Heart left ventricle (tissue), 13 donors: ENCODE data around the gene PTPRE.

Experiments
- POLR2A ChIP-seq, 2 donors: fragments of 450-650 bp; IDR thresholded peaks; one replicate each; pipeline ENCODE4 v1.6.1; 2017; ENCODE audit warnings: antibody characterized with exemption in 2 of 2, mild to moderate bottlenecking in 2 of 2, moderate library complexity in 2 of 2
- TF ChIP-seq, protein P1 (sequence below), 12 donors: fragments of 200-600 bp; sonication (generic) in 4 of 12; IDR thresholded peaks; one replicate each; pipeline versions ENCODE4 v1.5.0 to v1.8.0; 2018 to 2022; ENCODE audit warnings: antibody characterized with exemption in 12 of 12, mild to moderate bottlenecking in 5 of 12
- donor health status: ischemic (EF 13 %, LVEDD 7.1; RV severe dilation, severe dysfunction).
- donor health status: DM: no; HTN: yes; CAD: no.
- donor health status: DM: no; HTN: no; CAD: no.
- donor health status: ischemic (EF 25% LVEDD 6.9; RV normal size, moderate dysfunction).
- donor health status: ischemic (EF 25% LVEDD 5.7; RV mildly dilated, moderate dysfunction).
- donor health status: ischemic (EF 35%, LVEDD 5.7; RV mildly dilated, moderate dysfunction).
- donor health status: nonischemic (EF 11% LVEDD 7.7; RV severe dilation, severe dysfunction).
- donor health status: DM: yes; HTN: yes; CAD: no.
- donor health status: PGD.
- donor health status: ischemic (EF 29% LVEDD 5.4; RV normal size, mild dysfunction).
- donor health status: nonischemic (EF 23%, LVEDD 6.1; RV moderate dilation, normal function).

DNA sequence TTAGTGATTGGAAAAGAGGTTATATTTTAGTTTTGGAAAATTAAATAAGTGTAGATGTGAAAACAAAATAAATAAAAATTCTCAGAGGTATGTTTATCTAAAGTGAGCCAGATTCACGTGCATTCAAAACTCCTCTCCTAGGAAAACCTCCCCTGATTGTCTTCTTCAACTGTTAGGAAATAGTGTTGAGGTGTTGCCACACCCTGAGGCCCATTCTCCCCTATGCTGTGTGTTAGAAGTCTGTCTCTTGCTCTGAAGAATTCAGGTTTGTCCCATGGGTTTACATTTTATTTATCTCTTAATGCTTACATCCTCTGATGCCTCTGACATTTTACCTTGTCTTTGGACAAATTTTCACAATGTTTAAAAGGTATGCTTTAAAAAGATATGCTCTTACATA is 40.3 kb downstream of the PTPRE start:
- TF ChIP-seq, protein P1, sequence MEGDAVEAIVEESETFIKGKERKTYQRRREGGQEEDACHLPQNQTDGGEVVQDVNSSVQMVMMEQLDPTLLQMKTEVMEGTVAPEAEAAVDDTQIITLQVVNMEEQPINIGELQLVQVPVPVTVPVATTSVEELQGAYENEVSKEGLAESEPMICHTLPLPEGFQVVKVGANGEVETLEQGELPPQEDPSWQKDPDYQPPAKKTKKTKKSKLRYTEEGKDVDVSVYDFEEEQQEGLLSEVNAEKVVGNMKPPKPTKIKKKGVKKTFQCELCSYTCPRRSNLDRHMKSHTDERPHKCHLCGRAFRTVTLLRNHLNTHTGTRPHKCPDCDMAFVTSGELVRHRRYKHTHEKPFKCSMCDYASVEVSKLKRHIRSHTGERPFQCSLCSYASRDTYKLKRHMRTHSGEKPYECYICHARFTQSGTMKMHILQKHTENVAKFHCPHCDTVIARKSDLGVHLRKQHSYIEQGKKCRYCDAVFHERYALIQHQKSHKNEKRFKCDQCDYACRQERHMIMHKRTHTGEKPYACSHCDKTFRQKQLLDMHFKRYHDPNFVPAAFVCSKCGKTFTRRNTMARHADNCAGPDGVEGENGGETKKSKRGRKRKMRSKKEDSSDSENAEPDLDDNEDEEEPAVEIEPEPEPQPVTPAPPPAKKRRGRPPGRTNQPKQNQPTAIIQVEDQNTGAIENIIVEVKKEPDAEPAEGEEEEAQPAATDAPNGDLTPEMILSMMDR (IDR thresholded peaks at IDR 0.05) = no peak
- TF ChIP-seq POLR2A (IDR thresholded peaks at IDR 0.05) = no peak
